GM19023 (cell line): ENCODE data around the gene TUBA8.
"Not testable (repeated sequence)": the region's sequence is repeated elsewhere in the genome, so short reads cannot be mapped to it uniquely, and the experiment has no call there.

Experiments used
- ATAC-seq: cut with Tn5 transposase; IDR thresholded peaks from one replicate; pipeline ENCODE4 v1.9.1; 2021; ENCODE audit warnings: mild to moderate bottlenecking, moderate library complexity; ENCODE audit not compliant: unreplicated experiment

TUBA8 gene

GRCh38 chr22:18110194-18110953 is at the start of gene TUBA8:
TUBA8 (plus strand) TSS chr22:18110809; CDS start chr22:18110866, 57 bp downstream.
- no peak for ATAC-seq

- no peak for ATAC-seq
These were observed 48.2 kb upstream of the TUBA8 start for GRCh38 chr22:18062421-18062820.

- no peak for ATAC-seq
These were observed 47.3 kb upstream of the TUBA8 start for GRCh38 chr22:18063306-18063705.

GRCh38 chr22:18063715-18064114 is 46.9 kb upstream of the TUBA8 start:
- ATAC-seq = not testable (repeated sequence)

GRCh38 chr22:18064636-18065035 is 46.0 kb upstream of the TUBA8 start:
- no peak for ATAC-seq

- ATAC-seq = no peak
These were observed 45.4 kb upstream of the TUBA8 start for GRCh38 chr22:18065256-18065655.

GRCh38 chr22:18066181-18066859 is 44.3 kb upstream of the TUBA8 start:
- ATAC-seq = no peak

- ATAC-seq = no peak
These were observed 43.5 kb upstream of the TUBA8 start for GRCh38 chr22:18067121-18067520.

GRCh38 chr22:18067548-18068341 is 42.9 kb upstream of the TUBA8 start:
- ATAC-seq = no peak

GRCh38 chr22:18068381-18068988 is 42.1 kb upstream of the TUBA8 start:
- no peak for ATAC-seq

GRCh38 chr22:18069041-18069440 is 41.6 kb upstream of the TUBA8 start:
- ATAC-seq = no peak

- no peak for ATAC-seq
These were observed 40.6 kb upstream of the TUBA8 start for GRCh38 chr22:18070041-18070440.

GRCh38 chr22:18070556-18071306 is 39.9 kb upstream of the TUBA8 start:
- ATAC-seq = no peak

- ATAC-seq = not testable (repeated sequence)
These were observed 39.2 kb upstream of the TUBA8 start for GRCh38 chr22:18071307-18071967.

GRCh38 chr22:18071968-18072310 is 38.7 kb upstream of the TUBA8 start:
- no peak for ATAC-seq

- ATAC-seq = no peak
These were observed 37.1 kb upstream of the TUBA8 start for GRCh38 chr22:18073467-18073866.

GRCh38 chr22:18073927-18074326 is 36.7 kb upstream of the TUBA8 start:
- ATAC-seq = not testable (repeated sequence)

GRCh38 chr22:18075101-18075719 is 35.4 kb upstream of the TUBA8 start:
- no peak for ATAC-seq

GRCh38 chr22:18075720-18076497 is 34.7 kb upstream of the TUBA8 start:
- ATAC-seq = no peak
